ENCODE measurements around the gene RSPH10B2.
A peak's percentile ranks its signal among the peaks of the same experiment; 100 is the strongest.

DNA sequence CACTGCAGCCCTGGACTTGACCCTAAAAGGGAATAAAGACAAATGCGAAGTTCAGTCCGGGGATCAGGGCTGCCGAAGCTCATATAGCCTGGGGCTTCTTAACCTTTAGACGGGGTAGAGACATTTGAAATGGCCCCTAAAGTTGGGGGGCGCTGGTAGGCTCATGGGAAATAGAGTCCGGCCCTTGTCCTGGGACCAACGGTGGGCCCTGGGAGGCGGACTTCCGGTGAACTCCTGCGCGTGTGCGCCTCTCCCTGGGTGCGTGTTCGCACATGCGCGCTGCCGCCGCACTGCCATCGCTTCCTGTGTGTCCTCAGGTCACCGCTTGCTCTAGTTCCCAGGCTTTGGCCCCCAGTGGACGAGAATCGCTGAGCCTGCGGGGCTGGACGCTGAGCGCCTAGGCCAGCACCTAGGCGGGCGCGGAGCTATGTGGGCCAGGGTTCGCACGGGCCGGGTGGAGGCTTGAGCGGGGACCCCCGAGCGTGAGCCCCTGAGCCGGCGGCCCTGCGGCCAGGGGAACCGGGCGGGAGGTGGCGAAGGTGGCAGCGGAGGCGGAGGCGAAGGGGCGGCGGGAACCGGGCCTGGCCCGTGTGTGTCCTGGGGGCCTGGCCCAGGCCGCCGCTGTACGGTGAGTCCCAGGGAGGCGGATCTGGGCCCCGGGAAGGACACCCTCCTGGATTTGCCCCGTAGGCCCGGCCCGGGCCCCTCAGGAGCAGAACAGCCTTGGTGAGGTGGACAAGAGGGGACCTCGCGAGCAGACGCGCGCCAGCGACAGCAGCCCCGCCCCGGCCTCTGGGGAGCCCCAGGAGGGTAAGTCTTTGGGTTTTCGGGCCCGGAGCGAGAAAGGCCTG is 24.2 kb upstream of the RSPH10B2 start:
- TF ChIP-seq, protein P1, sequence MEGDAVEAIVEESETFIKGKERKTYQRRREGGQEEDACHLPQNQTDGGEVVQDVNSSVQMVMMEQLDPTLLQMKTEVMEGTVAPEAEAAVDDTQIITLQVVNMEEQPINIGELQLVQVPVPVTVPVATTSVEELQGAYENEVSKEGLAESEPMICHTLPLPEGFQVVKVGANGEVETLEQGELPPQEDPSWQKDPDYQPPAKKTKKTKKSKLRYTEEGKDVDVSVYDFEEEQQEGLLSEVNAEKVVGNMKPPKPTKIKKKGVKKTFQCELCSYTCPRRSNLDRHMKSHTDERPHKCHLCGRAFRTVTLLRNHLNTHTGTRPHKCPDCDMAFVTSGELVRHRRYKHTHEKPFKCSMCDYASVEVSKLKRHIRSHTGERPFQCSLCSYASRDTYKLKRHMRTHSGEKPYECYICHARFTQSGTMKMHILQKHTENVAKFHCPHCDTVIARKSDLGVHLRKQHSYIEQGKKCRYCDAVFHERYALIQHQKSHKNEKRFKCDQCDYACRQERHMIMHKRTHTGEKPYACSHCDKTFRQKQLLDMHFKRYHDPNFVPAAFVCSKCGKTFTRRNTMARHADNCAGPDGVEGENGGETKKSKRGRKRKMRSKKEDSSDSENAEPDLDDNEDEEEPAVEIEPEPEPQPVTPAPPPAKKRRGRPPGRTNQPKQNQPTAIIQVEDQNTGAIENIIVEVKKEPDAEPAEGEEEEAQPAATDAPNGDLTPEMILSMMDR (IDR thresholded peaks at IDR 0.05): no peak
- TF ChIP-seq, protein P2, sequence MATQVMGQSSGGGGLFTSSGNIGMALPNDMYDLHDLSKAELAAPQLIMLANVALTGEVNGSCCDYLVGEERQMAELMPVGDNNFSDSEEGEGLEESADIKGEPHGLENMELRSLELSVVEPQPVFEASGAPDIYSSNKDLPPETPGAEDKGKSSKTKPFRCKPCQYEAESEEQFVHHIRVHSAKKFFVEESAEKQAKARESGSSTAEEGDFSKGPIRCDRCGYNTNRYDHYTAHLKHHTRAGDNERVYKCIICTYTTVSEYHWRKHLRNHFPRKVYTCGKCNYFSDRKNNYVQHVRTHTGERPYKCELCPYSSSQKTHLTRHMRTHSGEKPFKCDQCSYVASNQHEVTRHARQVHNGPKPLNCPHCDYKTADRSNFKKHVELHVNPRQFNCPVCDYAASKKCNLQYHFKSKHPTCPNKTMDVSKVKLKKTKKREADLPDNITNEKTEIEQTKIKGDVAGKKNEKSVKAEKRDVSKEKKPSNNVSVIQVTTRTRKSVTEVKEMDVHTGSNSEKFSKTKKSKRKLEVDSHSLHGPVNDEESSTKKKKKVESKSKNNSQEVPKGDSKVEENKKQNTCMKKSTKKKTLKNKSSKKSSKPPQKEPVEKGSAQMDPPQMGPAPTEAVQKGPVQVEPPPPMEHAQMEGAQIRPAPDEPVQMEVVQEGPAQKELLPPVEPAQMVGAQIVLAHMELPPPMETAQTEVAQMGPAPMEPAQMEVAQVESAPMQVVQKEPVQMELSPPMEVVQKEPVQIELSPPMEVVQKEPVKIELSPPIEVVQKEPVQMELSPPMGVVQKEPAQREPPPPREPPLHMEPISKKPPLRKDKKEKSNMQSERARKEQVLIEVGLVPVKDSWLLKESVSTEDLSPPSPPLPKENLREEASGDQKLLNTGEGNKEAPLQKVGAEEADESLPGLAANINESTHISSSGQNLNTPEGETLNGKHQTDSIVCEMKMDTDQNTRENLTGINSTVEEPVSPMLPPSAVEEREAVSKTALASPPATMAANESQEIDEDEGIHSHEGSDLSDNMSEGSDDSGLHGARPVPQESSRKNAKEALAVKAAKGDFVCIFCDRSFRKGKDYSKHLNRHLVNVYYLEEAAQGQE (IDR thresholded peaks at IDR 0.05; ENCODE audit: insufficient read depth in 1 of 2, low read depth in 2 of 2, low read length in 1 of 2): no peak
- peak; percentile 91 for TF ChIP-seq POLR2AphosphoS5 (IDR thresholded peaks at IDR 0.05; ENCODE audit: low read depth, low read length)
